Suprapubic skin (tissue), 4 donors: ENCODE results near the gene NAA35.
"Not testable (repeated sequence)": the region's sequence is repeated elsewhere in the genome, so short reads cannot be mapped to it uniquely, and the experiment has no call there.

Experiments used
- CTCF ChIP-seq, 2 donors: fragments of 200-600 bp in 1 of 2; fragments of 450-650 bp in 1 of 2; sonication (generic) in 1 of 2; IDR thresholded peaks; one replicate each; pipeline ENCODE4 v1.5.1; 2016 to 2019; ENCODE audit warnings: antibody characterized with exemption in 2 of 2, mild to moderate bottlenecking in 1 of 2, moderate library complexity in 1 of 2
- POLR2A ChIP-seq, 2 donors: fragments of 450-650 bp; IDR thresholded peaks; one replicate each; pipeline ENCODE4 v1.6.1; 2017; ENCODE audit warnings: antibody characterized with exemption in 2 of 2, mild to moderate bottlenecking in 2 of 2, moderate library complexity in 2 of 2
- POLR2AphosphoS5 ChIP-seq, 3 donors: sonication (generic); formaldehyde crosslinking; IDR thresholded peaks; one replicate each; pipeline ENCODE4 v1.6.1; 2017; ENCODE audit warnings: antibody characterized with exemption in 3 of 3

GRCh38 chr9:85935950-85936349, 5.0 kb upstream of the NAA35 start:
- TF ChIP-seq POLR2AphosphoS5, CTCF, POLR2A (IDR thresholded peaks at IDR 0.05): not testable (repeated sequence)
